HepG2 (cell line): ENCODE data around the gene GALC. TPM values are rescaled to one million over a fixed set of nuclear protein-coding genes. Genes with fewer than 3 reads are reported as not detected.

Experiments
- CREB1 ChIP-seq, 2 experiments: fragments of 450-650 bp in 1 of 2; IDR thresholded peaks; 2 replicates each; pipeline ENCODE4 v1.6.1; 2016 to 2017; ENCODE audit warnings: control low read depth in 1 of 2, mild to moderate bottlenecking in 1 of 2, missing compliant biosample characterization in 1 of 2, missing genetic modification characterization in 1 of 2
- ERF ChIP-seq: IDR thresholded peaks from 2 replicates; pipeline ENCODE4 v1.6.1; 2018; ENCODE audit warnings: missing biosample characterization, missing genetic modification reagents
- GATAD2A ChIP-seq: IDR thresholded peaks from 2 replicates; pipeline ENCODE4 v1.6.1; 2016
- HIVEP1 ChIP-seq: sonication (generic); formaldehyde crosslinking; IDR thresholded peaks from 2 replicates; pipeline ENCODE4 v1.4.0; 2020; ENCODE audit warnings: mild to moderate bottlenecking, missing genetic modification reagents
- MBD4 ChIP-seq: IDR thresholded peaks from 2 replicates; pipeline ENCODE4 v1.6.1; 2012; ENCODE audit warnings: low read length, inconsistent platforms, borderline replicate concordance
- MIXL1 ChIP-seq: IDR thresholded peaks from 2 replicates; pipeline ENCODE4 v1.6.1; 2016
- NFIC ChIP-seq: IDR thresholded peaks from 2 replicates; pipeline ENCODE4 v1.6.1; 2012; ENCODE audit warnings: mild to moderate bottlenecking, low read length, inconsistent platforms
- SKI ChIP-seq: fragments of 450-650 bp; IDR thresholded peaks from one replicate; pipeline ENCODE4 v1.6.1; 2018; ENCODE audit warnings: mild to moderate bottlenecking; ENCODE audit not compliant: partially characterized antibody
- SRSF4 ChIP-seq: fragments of 200-400 bp; formaldehyde crosslinking; IDR thresholded peaks from one replicate; pipeline ENCODE4 v1.6.1; 2018; ENCODE audit warnings: mild to moderate bottlenecking, low read depth, low read length, moderate library complexity; ENCODE audit not compliant: poor library complexity, severe bottlenecking
- SYNCRIP ChIP-seq: fragments of 200-400 bp; formaldehyde crosslinking; IDR thresholded peaks from 2 replicates; pipeline ENCODE4 v1.6.1; 2018; ENCODE audit warnings: mild to moderate bottlenecking, low read depth, low read length; ENCODE audit not compliant: insufficient read depth
- TGIF2 ChIP-seq: IDR thresholded peaks from 2 replicates; pipeline ENCODE4 v1.6.1; 2016; ENCODE audit warnings: control low read depth, missing compliant biosample characterization
- XRCC5 ChIP-seq: fragments of 200-400 bp; formaldehyde crosslinking; optimal IDR thresholded peaks from 2 replicates; pipeline ENCODE3; 2017; ENCODE audit warnings: mild to moderate bottlenecking, low read length
- ZNF362 ChIP-seq: sonication (generic); formaldehyde crosslinking; IDR thresholded peaks from 2 replicates; pipeline ENCODE4 v1.4.0; 2020; ENCODE audit warnings: missing genetic modification reagents, mild to moderate bottlenecking, borderline replicate concordance
- ZNF407 ChIP-seq: sonication (generic); formaldehyde crosslinking; IDR thresholded peaks from one replicate; pipeline ENCODE4 v1.5.1; 2020; ENCODE audit warnings: mild to moderate bottlenecking, missing genetic modification reagents; ENCODE audit errors: not compliant biosample characterization
- ZNF441 ChIP-seq: sonication (generic); formaldehyde crosslinking; IDR thresholded peaks from 2 replicates; pipeline ENCODE4 v1.7.0; 2021; ENCODE audit warnings: missing genetic modification reagents, borderline replicate concordance
- polyA plus RNA-seq, 8 experiments: library from polyadenylated mRNA; depleted of rRNA in 3 of 8; stranded (reverse) in 7 of 8; unstranded in 1 of 8; fragments of >200 nt; fragmentation: Illumina TruSeq in 4 of 8; extraction: Trizol in 4 of 8; gene quantifications; 2 replicates each; pipeline versions ENCODE4 v1.2.1 to v1.2.3, GENCODE V29; 2011 to 2016; ENCODE audit warnings: low read depth in 4 of 8, missing spikeins in 1 of 8, mixed read lengths in 1 of 8; ENCODE audit not compliant: insufficient read depth in 1 of 8
- total RNA-seq, 5 experiments: library from RNA; depleted of rRNA; stranded (reverse); fragments of >200 nt; fragmentation: Illumina TruSeq; extraction: Trizol; gene quantifications; 2 replicates each; pipeline ENCODE4 v1.2.3, GENCODE V29; 2016; ENCODE audit warnings: low read depth in 1 of 5
- TF ChIP-seq, protein P1 (sequence below): sonication (generic); formaldehyde crosslinking; IDR thresholded peaks from 2 replicates; pipeline ENCODE4 v1.8.0; 2022; ENCODE audit warnings: mild to moderate bottlenecking, missing genetic modification reagents, borderline replicate concordance
- TF ChIP-seq, protein P2 (sequence below): sonication (generic); formaldehyde crosslinking; IDR thresholded peaks from 2 replicates; pipeline ENCODE4 v1.8.0; 2022; ENCODE audit warnings: missing genetic modification reagents, mild to moderate bottlenecking, moderate library complexity, borderline replicate concordance

Gene GALC
- total and polyA plus RNA-seq, 2 of the 13 experiments (the other 11 are each of a cell fraction or from before 2014, with no cell fraction given) = not detected

DNA sequence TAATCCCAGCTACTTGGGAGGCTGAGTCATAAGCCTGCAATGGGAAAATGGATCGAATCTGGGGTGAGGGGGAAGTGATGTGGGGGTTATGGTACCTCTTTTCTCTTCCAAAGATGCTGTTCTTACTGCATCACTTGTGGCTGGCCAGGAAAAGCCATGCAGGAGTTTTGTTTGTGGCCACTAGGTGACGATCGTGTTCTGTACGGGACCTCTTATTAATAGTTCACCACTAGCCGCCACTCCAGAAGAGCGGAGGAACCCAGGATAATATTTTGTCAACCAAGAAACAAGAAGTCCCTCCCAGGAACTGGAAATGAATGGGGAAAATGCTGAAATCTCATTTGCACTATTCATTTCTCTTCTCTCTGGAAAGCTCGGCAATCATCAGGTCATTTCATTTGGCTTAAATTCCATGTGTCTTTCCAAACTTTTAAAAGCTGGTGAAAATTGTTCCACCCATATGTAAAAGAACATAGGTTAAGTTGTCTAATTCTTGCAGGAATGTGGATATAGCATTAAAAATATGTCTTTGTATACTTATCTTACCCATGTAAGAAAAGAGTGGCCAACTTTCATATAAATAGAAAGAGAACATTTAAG is 20.9 kb upstream of the GALC start (continued):
- TF ChIP-seq ZNF407 (no peak), SRSF4 (no peak), ERF (CRISPR knock-in tag) (0 out of 2 replicates have a peak, but pooled peaks have one; percentile 29), ZNF362 (no peak), SKI (no peak), NFIC (no peak), GATAD2A (CRISPR knock-in tag) (0 out of 2 replicates have a peak, but pooled peaks have one; percentile 29), MIXL1 (CRISPR knock-in tag) (peak; percentile 81), SYNCRIP (no peak), ZNF441 (no peak), CREB1 (IDR thresholded peaks at IDR 0.05) (no peak), CREB1 (CRISPR knock-in tag; IDR thresholded peaks at IDR 0.05) (0 out of 2 replicates have a peak, but pooled peaks have one; percentile 11), MBD4 (no peak), XRCC5 (peak; percentile 56), HIVEP1 (CRISPR knock-in tag) (no peak), TGIF2 (CRISPR knock-in tag) (no peak)
- TF ChIP-seq, protein P1, sequence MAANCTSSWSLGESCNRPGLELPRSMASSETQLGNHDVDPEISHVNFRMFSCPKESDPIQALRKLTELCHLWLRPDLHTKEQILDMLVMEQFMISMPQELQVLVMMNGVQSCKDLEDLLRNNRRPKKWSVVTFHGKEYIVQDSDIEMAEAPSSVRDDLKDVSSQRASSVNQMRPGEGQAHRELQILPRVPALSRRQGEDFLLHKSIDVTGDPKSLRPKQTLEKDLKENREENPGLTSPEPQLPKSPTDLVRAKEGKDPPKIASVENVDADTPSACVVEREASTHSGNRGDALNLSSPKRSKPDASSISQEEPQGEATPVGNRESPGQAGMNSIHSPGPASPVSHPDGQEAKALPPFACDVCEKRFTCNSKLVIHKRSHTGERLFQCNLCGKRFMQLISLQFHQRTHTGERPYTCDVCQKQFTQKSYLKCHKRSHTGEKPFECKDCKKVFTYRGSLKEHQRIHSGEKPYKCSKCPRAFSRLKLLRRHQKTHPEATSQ = no peak
- TF ChIP-seq, protein P2, sequence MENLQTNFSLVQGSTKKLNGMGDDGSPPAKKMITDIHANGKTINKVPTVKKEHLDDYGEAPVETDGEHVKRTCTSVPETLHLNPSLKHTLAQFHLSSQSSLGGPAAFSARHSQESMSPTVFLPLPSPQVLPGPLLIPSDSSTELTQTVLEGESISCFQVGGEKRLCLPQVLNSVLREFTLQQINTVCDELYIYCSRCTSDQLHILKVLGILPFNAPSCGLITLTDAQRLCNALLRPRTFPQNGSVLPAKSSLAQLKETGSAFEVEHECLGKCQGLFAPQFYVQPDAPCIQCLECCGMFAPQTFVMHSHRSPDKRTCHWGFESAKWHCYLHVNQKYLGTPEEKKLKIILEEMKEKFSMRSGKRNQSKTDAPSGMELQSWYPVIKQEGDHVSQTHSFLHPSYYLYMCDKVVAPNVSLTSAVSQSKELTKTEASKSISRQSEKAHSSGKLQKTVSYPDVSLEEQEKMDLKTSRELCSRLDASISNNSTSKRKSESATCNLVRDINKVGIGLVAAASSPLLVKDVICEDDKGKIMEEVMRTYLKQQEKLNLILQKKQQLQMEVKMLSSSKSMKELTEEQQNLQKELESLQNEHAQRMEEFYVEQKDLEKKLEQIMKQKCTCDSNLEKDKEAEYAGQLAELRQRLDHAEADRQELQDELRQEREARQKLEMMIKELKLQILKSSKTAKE (CRISPR knock-in tag) = no peak
